OCI-LY7 (cell line): ENCODE data around the gene TMEM214. TPM values are rescaled to one million over a fixed set of nuclear protein-coding genes. Genes with fewer than 3 reads are reported as not detected.

Experiments used
- BruUV-seq: library from RNA; stranded (reverse); fragments of 400-500 nt; replicated peaks from 2 replicates; lab custom pipeline; 2021; lab: Mats Ljungman, UMichigan
- CTCF ChIA-PET: fragments of 300-600 bp; sonication (Branson Sonifier 250); formaldehyde crosslinking; loops from one replicate; lab custom pipeline; 2022; ENCODE audit warnings: antibody characterized with exemption; ENCODE audit not compliant: unreplicated experiment; lab: Charles Lee
- POLR2A ChIA-PET: fragments of 300-600 bp; sonication (Branson Sonifier 250); formaldehyde crosslinking; loops from one replicate; lab custom pipeline; 2022; ENCODE audit warnings: antibody characterized with exemption; lab: Charles Lee
- DNase-seq: peaks from one replicate; pipeline ENCODE4 v3.0.0-alpha.2; 2015; ENCODE audit warnings: low spot score
- H2AFZ ChIP-seq: fragments of 200-600 bp; sonication (generic), shearing (Covaris generic); 2 replicates; pipeline ENCODE4 v1.6.1; 2014; ENCODE audit warnings: mild to moderate bottlenecking, antibody characterized with exemption, low read length, moderate library complexity
- H3K27ac ChIP-seq: fragments of 200-600 bp; sonication (generic); 2 replicates; pipeline ENCODE4 v1.5.1; 2014; ENCODE audit warnings: mixed run types, low read depth, mild to moderate bottlenecking, moderate library complexity, low read length, inconsistent platforms; ENCODE audit not compliant: poor library complexity, severe bottlenecking
- H3K36me3 ChIP-seq: fragments of 200-600 bp; sonication (generic); 2 replicates; pipeline ENCODE4 v1.6.1; 2014; ENCODE audit warnings: mild to moderate bottlenecking, antibody characterized with exemption, low read length, moderate library complexity, mixed read lengths; ENCODE audit not compliant: insufficient read depth
- H3K4me1 ChIP-seq: fragments of 200-600 bp; sonication (generic); 2 replicates; pipeline ENCODE4 v1.5.1; 2014; ENCODE audit warnings: mild to moderate bottlenecking, low read length; ENCODE audit not compliant: insufficient read depth, poor library complexity, severe bottlenecking
- H3K4me2 ChIP-seq: fragments of 200-600 bp; sonication (generic); 2 replicates; pipeline ENCODE4 v1.6.1; 2014; ENCODE audit warnings: mild to moderate bottlenecking, low read length
- H3K4me3 ChIP-seq: fragments of 200-600 bp; sonication (generic); 2 replicates; pipeline ENCODE4 v1.5.1; 2014; ENCODE audit warnings: mild to moderate bottlenecking, low read depth, low read length; ENCODE audit not compliant: poor library complexity, severe bottlenecking
- H3K79me2 ChIP-seq: fragments of 200-600 bp; sonication (generic); 2 replicates; pipeline ENCODE4 v1.6.1; 2016; ENCODE audit warnings: low read depth, mild to moderate bottlenecking, low read length, moderate library complexity, mixed read lengths; ENCODE audit not compliant: insufficient read depth
- H3K9me2 ChIP-seq: fragments of 200-600 bp; sonication (generic); 2 replicates; pipeline ENCODE4 v1.6.1; 2016; ENCODE audit warnings: mild to moderate bottlenecking, low read length, mixed read lengths; ENCODE audit not compliant: insufficient read depth
- H3K9me3 ChIP-seq: fragments of 200-600 bp; sonication (generic); 2 replicates; pipeline ENCODE4 v1.6.1; 2014; ENCODE audit warnings: mild to moderate bottlenecking, mixed run types, low read length, mixed read lengths
- H4K20me1 ChIP-seq: fragments of 200-600 bp; sonication (generic); 2 replicates; pipeline ENCODE4 v1.6.1; 2014; ENCODE audit warnings: mild to moderate bottlenecking, antibody characterized with exemption, low read length, moderate library complexity, mixed read lengths; ENCODE audit not compliant: insufficient read depth
- CTCF ChIP-seq: fragments of 200-600 bp; sonication (generic); conservative IDR thresholded peaks from 2 replicates; pipeline ENCODE4 v1.5.1; 2014; ENCODE audit warnings: mild to moderate bottlenecking, antibody characterized with exemption, low read length, moderate library complexity, mixed read lengths
- EZH2phosphoT487 ChIP-seq: fragments of 200-600 bp; sonication (generic); IDR thresholded peaks from 2 replicates; pipeline ENCODE4 v1.6.1; 2018; ENCODE audit warnings: low read depth, borderline replicate concordance, mild to moderate bottlenecking, mixed run types, antibody characterized with exemption, low read length, moderate library complexity, mixed read lengths
- intact Hi-C: fragments of 100-400 bp; cut with micrococcal nuclease; formaldehyde crosslinking; loops from one replicate; pipeline ENCODE4 v1.10.0; 2022; ENCODE audit not compliant: unreplicated experiment
- total RNA-seq, 2 experiments: library from RNA; depleted of rRNA in 1 of 2; stranded (reverse); fragments of >200 nt in 1 of 2; shearing (Covaris generic) in 1 of 2; gene quantifications; 2 replicates each; pipeline ENCODE4 v1.2.3, GENCODE V29; 2014 to 2022

Gene TMEM214
- total RNA-seq, 2 experiments from 2014 or later = 32.0 to 78.6 TPM

- H3K4me2 ChIP-seq = no peak overlapping the region
- TF ChIP-seq CTCF (no peak), EZH2phosphoT487 (no peak)
- ChIA-PET CTCF (no interaction called here), POLR2A (no interaction called here)
- intact Hi-C loops = no loop called here
- no peaks in the 10 kb centered on the region for H3K9me3 ChIP-seq
- no peak overlapping the region for H3K4me3 ChIP-seq
- no peak overlapping the region for H3K27ac ChIP-seq
- H3K79me2 ChIP-seq = no peaks in the 10 kb centered on the region
- no peaks in the 10 kb centered on the region for H3K36me3 ChIP-seq
- no peaks in the 10 kb centered on the region for H3K4me1 ChIP-seq
- H2AFZ ChIP-seq = no peak overlapping the region
- H3K9me2 ChIP-seq = no peaks in the 10 kb centered on the region
- H4K20me1 ChIP-seq = no peaks in the 10 kb centered on the region
- BruUV-seq = no TSS peak
- no peak for DNase-seq
These were observed 47.0 kb upstream of the TMEM214 start for GRCh38 chr2:26985807-26986206.

GRCh38 chr2:26986576-26986975 is 46.2 kb upstream of the TMEM214 start:
- no peaks in the 10 kb centered on the region for H3K9me3 ChIP-seq
- CTCF ChIA-PET = no interaction called here
- TF ChIP-seq EZH2phosphoT487 = no peak
- TF ChIP-seq CTCF = no peak
- no peaks in the 10 kb centered on the region for H3K4me1 ChIP-seq
- intact Hi-C loops = no loop called here
- no peak overlapping the region for H3K4me3 ChIP-seq
- H3K4me2 ChIP-seq = no peak overlapping the region
- H2AFZ ChIP-seq = no peak overlapping the region
- POLR2A ChIA-PET = no interaction called here
- H3K79me2 ChIP-seq = no peaks in the 10 kb centered on the region
- H3K27ac ChIP-seq = no peak overlapping the region
- H4K20me1 ChIP-seq = no peaks in the 10 kb centered on the region
- DNase-seq = no peak
- no peaks in the 10 kb centered on the region for H3K36me3 ChIP-seq
- H3K9me2 ChIP-seq = no peaks in the 10 kb centered on the region
- no TSS peak for BruUV-seq

DNA sequence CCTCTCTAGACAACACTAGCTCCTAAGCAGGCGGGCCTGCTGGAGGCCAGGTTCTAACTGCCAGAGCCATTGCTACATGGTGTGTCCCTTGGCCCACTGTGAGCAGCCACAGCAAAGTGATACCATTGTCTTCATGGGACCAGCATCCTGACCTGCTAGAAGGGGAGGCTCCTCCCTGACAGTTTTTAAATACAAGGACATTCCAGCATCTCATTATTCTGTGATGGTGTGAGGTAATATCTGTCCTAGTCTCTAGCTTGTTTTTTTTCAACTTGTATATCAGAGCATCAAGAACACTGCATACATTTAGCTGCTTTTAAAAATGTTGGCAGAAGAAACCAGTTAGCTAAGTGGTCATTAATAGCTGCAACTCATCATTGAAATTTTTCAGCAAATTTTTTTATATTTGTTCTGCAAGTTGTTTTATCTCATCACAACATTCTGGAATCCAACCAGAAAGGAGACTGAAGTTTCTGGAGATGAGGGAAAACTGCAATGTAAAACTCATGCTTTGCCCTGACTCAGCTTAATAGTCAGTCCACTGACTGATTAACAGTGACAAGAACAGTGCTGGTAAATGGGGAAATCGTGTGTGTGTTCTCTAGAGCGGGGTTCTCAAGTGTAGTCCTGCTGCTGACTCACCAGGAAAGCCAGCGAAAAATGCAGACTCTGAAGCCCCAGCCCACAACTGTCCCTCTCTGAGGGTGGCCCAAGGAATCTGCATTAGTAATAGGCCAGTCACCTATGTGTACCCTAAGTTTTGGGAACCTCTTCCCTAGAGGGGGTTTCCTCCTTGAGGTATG is 44.5 kb upstream of the TMEM214 start:
- H3K9me3 ChIP-seq = no peaks in the 10 kb centered on the region
- CTCF ChIA-PET = no interaction called here
- H3K4me1 ChIP-seq = no peaks in the 10 kb centered on the region
- no peak overlapping the region for H2AFZ ChIP-seq
- no peak overlapping the region for H3K27ac ChIP-seq
- intact Hi-C loops = no loop called here
- BruUV-seq = no TSS peak
- no peaks in the 10 kb centered on the region for H4K20me1 ChIP-seq
- no peak overlapping the region for H3K4me2 ChIP-seq
- TF ChIP-seq EZH2phosphoT487 (no peak), CTCF (no peak)
- no peak for DNase-seq
- H3K36me3 ChIP-seq = no peaks in the 10 kb centered on the region
- H3K4me3 ChIP-seq = no peak overlapping the region
- POLR2A ChIA-PET = no interaction called here
- H3K9me2 ChIP-seq = no peaks in the 10 kb centered on the region
- no peaks in the 10 kb centered on the region for H3K79me2 ChIP-seq
